MM.1S (cell line): Measurements from ENCODE around the gene GPR183.

Experiments
- EZH2 ChIP-seq: fragments of 300-600 bp; sonication (generic); optimal IDR thresholded peaks from 2 replicates; pipeline ENCODE3; 2017; ENCODE audit warnings: low read depth, mild to moderate bottlenecking, antibody characterized with exemption, low read length, mixed read lengths
- TF ChIP-seq, protein P1 (sequence below): fragments of 300-600 bp; sonication (generic); IDR thresholded peaks from 2 replicates; pipeline ENCODE4 v1.5.1; 2016; ENCODE audit warnings: antibody characterized with exemption, low read length, mixed read lengths

DNA sequence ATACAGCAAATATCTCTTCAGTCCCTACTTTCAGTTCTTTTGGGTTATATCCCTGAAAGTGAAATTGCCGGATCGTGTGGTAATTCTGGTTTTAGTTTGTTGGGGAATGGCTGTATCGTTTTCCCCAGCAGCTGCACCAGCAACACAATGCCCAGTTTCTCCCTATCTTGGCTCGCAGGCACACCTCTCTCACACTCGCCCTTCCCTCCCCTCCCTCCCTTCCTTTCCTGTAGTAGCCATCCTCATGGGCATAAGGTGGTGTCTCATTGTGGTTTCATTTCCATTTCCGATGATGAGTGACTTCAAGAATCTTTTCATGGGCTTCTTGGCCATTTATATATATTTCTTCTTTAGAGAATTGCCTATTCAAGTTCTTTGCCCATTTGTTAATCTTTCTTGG, 40.4 kb downstream of the GPR183 start:
- TF ChIP-seq, protein P1, sequence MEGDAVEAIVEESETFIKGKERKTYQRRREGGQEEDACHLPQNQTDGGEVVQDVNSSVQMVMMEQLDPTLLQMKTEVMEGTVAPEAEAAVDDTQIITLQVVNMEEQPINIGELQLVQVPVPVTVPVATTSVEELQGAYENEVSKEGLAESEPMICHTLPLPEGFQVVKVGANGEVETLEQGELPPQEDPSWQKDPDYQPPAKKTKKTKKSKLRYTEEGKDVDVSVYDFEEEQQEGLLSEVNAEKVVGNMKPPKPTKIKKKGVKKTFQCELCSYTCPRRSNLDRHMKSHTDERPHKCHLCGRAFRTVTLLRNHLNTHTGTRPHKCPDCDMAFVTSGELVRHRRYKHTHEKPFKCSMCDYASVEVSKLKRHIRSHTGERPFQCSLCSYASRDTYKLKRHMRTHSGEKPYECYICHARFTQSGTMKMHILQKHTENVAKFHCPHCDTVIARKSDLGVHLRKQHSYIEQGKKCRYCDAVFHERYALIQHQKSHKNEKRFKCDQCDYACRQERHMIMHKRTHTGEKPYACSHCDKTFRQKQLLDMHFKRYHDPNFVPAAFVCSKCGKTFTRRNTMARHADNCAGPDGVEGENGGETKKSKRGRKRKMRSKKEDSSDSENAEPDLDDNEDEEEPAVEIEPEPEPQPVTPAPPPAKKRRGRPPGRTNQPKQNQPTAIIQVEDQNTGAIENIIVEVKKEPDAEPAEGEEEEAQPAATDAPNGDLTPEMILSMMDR, result no peak
- no peak for TF ChIP-seq EZH2
